Stimulated activated CD4-positive, alpha-beta T cell treated with anti-CD3 and anti-CD28 coated beads, TNF-alpha, amount 100 ng/mL, for 1 hour (primary cell): ENCODE results near the gene PRAMEF13.
"Not testable (repeated sequence)": the region's sequence is repeated elsewhere in the genome, so short reads cannot be mapped to it uniquely, and the experiment has no call there.

Experiments used
- DNase-seq, 3 donors: peaks; one replicate each; pipeline ENCODE4 v3.0.0-alpha.2; 2020; ENCODE audit warnings: low read depth in 3 of 3, low spot score in 1 of 3

Gene PRAMEF13

GRCh38 chr1:13201309-13201708 lies at the start of gene PRAMEF13:
Gene PRAMEF13, minus strand, starts transcription at chr1:13201409. Its CDS starts 1,820 bp downstream, at chr1:13199589.
- DNase-seq = not testable (repeated sequence)

DNA sequence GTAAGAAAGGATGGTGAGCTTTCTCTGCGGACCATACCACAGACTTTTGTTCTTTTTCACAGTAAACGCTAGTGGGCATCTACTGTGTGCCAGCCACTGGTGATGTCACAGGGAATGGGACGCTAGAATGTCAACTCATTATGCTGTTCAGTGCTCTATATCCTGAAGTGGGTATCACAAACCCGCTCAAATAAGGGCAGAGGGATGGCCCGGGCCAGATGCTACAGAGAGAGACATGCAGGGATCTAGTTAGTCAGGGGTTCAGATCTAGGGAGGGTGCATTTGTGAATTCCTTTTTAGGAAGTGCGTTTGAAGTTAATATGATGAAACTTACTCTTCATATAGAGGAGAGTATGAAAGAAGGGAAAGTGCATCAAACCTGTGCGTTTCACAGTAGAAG lies 45.9 kb upstream of the PRAMEF13 start:
- not testable (repeated sequence) for DNase-seq

DNA sequence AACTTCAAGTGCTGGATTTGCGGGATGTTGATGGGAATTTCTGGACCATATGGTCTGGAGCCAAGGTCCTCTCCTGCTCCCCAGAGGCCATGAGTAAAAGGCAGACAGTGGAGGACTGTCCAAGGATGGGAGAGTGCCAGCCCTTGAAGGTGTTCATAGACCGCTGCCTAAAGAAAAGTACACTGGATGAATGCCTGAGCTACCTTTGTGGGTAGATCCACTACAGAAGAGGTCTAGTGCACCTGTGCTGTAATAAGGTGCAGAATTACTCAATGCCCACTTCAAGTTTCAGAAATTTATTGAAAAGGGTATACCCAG lies 45.3 kb upstream of the PRAMEF13 start:
- not testable (repeated sequence) for DNase-seq

- DNase-seq = not testable (repeated sequence)
These were observed 44.8 kb upstream of the PRAMEF13 start for GRCh38 chr1:13245841-13246553.

- DNase-seq = not testable (repeated sequence)
These were observed 42.5 kb upstream of the PRAMEF13 start for GRCh38 chr1:13243536-13244263.

DNA sequence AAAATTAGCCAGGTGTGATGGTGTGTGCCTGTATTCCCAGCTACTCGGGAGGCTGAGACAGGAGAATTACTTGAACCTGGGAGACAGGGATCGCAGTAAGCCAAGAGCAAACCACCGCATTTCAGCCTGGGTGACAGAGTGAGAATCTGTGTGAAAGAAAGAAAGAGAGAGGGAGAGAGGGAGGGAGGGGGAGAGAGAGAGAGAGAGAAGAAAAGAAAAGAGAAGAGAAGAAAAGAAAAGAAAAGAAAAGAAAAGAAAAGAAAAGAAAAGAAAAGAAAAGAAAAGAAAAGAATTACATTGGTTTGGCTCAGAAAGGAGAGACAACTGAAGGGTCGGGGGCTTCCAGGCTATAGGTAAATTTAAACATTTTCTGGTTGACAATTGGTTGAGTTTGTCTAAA lies 38.4 kb upstream of the PRAMEF13 start:
- not testable (repeated sequence) for DNase-seq

- DNase-seq = not testable (repeated sequence)
These were observed 36.4 kb upstream of the PRAMEF13 start for GRCh38 chr1:13237572-13237971.

GRCh38 chr1:13234057-13234456 lies 32.8 kb upstream of the PRAMEF13 start:
- not testable (repeated sequence) for DNase-seq

DNA sequence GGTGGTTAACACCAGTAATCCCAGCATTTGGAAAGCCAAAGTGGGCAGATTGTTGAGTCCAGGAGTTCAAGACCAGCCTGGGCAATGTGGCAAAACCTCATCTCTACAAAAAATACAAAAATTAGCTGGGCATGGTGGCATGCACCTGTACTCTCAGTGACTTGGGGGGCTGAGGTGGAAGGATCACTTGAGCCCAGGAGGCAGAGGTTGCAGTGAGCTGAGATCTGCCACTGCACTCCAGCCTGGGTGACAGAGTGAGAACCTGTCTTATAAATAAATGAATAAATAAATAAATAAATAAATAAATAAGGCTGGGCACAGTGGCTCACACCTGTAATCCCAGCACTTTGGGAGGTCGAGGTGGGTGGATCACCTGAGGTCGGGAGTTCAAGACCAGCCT lies 30.8 kb upstream of the PRAMEF13 start:
- DNase-seq = not testable (repeated sequence)

GRCh38 chr1:13231061-13231750 lies 30.0 kb upstream of the PRAMEF13 start:
- DNase-seq = not testable (repeated sequence)

DNA sequence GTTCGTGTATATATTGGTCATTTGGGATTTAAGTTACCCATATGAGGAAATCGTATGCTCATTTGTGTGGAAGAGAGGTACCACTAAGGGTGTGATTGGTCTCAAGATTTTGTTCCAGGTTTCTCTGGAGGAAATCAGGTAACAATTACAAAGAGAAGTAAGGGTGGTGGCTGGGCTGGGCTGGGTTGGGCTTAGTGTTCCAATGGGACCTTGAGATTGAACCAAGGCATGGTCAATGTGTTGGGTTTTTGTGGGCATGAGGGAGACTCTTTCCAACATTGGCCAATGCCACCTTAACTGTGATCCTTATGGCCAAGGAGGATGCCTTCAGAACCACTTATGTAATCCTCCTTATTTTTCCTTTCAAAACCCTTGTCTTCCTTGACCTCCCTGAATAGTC lies 29.4 kb upstream of the PRAMEF13 start:
- not testable (repeated sequence) for DNase-seq

DNA sequence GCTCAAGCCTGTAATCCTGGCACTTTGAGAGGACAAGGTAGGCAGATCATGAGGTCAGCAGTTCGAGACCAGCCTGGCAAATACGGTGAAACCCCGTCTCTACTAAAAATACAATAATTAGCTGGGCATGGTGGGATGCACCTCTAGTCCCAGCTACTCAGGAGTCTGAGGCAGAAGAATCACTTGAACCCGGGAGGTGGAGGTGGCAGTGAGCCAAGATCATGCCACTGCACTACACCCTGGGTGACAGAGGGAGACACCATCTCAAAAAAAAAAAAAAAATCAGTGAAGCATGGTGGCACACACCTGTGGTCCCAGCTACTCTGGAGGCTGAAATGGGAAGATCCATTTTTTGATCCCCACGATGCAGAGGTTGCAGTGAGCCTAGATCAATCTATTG lies 28.9 kb upstream of the PRAMEF13 start:
- DNase-seq = not testable (repeated sequence)

DNA sequence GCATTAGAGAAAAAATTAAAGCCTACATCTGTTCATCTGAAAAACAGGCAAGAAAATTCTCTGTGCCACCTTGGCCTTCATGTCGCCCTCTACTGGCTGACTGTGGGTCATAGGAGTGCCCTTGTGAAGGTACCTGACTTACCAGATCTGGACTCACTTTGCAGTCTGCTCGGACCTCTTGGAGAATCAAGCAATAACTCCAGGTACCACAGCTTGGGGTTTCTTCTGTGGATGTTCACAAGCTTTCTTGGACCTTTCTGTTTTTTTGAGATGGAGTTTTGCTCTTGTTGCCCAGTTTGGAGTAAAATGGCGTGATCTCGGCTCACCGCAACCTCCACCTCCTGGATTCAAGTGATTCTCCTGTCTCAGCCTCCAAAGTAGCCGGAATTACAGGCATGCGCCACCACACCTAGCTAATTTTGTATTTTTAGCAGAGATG lies 27.2 kb upstream of the PRAMEF13 start:
- peak in 1 of 3 donors; percentile 14 for DNase-seq

DNA sequence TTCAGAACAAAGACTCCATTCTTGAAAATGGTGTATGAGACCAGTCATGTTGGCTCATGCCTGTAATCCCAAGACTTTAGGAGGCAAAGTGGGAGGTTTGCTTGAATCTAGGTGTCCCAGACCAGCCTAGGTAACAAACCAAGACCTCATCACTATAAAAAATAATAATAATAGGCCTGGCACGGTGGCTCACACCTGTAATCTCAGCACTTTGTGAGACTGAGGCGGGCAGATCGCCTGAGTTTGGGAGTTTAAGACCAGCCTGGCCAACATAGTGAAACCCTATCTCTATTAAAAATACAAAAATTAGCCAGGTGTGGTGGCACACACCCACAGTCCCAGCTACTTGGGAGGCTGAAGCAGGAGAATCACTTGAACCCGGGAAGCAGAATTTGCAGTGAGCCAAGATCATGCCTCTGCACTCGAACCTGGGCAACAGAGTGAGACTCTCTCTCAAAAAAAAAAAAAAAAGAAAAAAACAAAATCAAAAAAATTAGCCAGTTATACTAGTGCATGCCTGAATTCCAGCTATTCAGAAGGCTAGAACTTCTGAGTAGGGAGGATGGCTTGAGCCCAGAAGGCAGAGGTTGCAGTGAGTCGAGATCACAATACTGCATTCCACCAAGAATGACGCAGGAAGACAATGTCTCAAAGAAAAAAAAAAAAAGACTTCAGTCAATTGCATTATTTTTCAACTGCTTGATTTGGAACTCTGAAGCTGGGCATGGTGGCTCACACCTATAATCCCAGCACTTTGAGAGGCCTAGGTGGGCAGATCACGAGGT lies 26.3 kb upstream of the PRAMEF13 start:
- not testable (repeated sequence) for DNase-seq

- DNase-seq = not testable (repeated sequence)
These were observed 24.5 kb upstream of the PRAMEF13 start, which contains the start of gene PRAMEF18 for GRCh38 chr1:13225675-13226204. Gene PRAMEF18, minus strand, starts transcription at chr1:13226154. Its CDS starts 48 bp downstream, at chr1:13226106.

DNA sequence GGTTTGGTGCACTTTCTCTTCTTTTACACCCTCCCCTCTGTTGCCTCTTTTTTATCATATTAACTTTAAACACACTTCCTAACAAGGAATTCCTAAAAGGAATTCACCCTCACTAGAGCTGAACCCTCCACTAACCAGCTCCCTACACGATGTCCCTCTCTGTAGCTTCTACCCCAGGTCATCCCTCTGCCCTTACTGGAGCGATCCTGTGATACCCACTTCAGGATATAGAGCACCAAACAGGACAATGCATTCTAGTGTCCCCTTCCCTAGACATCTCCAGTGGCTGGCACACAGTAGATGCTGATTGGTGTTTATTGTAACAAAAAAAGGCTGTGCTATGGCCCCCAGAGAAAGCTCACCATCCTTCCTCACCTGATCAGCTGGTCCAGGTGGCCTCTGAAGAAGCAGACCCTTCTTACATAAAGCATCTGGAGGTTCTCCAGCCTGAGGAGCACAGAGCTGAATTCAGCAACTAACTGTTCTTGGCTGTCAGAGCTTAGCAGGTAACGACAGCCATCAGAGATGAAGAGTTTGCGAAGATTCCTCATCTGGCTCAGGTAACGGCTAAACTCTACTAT lies 23.4 kb upstream of the PRAMEF13 start:
- no peak for DNase-seq

GRCh38 chr1:13222788-13223187 lies 21.6 kb upstream of the PRAMEF13 start:
- DNase-seq = not testable (repeated sequence)

DNA sequence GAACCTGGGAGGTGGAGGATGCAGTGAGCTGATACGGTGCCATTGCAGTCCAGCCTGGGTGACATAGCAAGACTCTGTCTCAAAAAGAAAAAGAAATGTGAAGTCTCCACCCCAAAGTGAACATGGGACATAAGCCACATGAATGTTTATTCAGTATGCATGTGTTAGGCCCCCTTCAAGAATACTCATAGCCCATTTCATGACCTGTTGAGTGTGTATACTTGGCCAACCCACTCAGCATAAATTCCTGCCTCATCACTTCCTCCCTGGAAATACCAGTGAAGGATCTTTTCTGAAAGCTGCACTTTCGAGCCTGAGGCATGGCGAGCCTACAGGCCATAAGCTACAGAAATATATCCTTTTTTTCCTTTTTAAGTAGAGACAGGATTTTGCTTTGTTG lies 18.0 kb upstream of the PRAMEF13 start:
- DNase-seq = not testable (repeated sequence)

- not testable (repeated sequence) for DNase-seq
These were observed 15.4 kb upstream of the PRAMEF13 start for GRCh38 chr1:13216619-13217018.

DNA sequence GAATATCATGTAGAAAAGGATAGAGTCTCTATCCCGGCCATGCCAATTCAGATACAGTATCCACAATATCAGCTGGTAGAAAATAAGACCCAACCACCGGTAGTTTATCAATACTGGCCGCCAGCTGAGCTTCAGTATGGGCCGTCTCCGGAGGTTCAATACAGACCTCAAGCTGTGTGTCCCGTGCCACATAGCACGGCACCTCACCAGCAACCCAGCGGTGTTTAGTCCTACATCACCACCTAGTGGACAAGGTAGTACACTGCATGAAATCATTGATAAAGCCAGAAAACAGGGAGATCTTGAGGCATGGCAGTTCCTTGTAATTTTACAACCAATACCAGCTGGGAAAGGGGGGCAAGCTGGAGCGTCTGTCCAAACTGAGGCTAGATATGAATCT lies 7.5 kb upstream of the PRAMEF13 start:
- DNase-seq = not testable (repeated sequence)
